Measurements from ENCODE around the gene NUDT8.

DNA sequence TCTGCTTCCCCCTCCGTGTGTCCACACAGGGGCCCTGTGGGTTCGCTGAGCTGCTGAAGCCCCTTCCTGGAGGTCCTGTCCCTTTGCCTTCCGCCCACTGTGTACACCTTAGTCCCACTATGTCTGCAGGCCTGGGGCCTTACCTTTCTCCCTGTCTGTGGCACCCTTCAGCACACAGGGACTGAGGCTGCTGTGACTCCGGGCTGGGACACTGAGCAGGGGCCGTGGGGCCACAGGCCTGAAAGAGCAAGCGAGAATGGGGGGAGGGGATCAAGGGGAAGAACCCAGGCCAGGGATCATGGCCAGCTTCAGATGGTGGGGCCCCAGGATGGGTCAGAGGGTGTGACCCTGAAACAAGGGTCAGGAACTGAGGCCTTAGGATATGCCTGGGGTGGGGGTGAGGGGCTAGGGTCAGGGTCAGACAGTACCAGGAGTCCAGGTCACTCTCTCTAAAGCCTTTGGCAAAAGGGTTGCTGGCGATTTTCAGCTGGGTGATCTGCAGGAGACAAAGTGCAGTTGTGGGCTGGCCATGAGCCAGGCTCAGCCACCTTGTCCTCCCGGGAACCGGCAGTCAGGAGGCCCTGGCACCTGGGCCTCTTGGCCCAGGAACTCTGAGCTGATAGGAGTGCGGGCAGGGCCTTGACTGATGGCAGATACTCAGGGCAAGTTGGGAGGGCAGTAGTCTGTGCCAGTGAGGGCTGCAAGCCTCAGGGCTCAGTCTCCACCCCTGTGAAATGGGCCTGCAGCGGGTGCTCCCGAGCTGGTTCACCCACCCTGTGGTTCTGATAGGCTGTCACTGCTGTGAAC, 2.6 kb upstream of the NUDT8 start:
- TF ChIP-seq CREB1 (IDR thresholded peaks at IDR 0.05; ENCODE audit: low read depth): no peak
- TF ChIP-seq PAX8 (IDR thresholded peaks at IDR 0.05): no peak
- TF ChIP-seq MYC (IDR thresholded peaks at IDR 0.05; ENCODE audit: insufficient read depth, insufficient read length, insufficient replicate concordance, low read length, severe bottlenecking): no peak
- TF ChIP-seq, protein P1, sequence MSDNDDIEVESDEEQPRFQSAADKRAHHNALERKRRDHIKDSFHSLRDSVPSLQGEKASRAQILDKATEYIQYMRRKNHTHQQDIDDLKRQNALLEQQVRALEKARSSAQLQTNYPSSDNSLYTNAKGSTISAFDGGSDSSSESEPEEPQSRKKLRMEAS (IDR thresholded peaks at IDR 0.05; ENCODE audit: low read depth, low read length): no peak
- no peak for TF ChIP-seq POLR2A (IDR thresholded peaks at IDR 0.05; ENCODE audit: low read depth, low read length)
- TF ChIP-seq, protein P2, sequence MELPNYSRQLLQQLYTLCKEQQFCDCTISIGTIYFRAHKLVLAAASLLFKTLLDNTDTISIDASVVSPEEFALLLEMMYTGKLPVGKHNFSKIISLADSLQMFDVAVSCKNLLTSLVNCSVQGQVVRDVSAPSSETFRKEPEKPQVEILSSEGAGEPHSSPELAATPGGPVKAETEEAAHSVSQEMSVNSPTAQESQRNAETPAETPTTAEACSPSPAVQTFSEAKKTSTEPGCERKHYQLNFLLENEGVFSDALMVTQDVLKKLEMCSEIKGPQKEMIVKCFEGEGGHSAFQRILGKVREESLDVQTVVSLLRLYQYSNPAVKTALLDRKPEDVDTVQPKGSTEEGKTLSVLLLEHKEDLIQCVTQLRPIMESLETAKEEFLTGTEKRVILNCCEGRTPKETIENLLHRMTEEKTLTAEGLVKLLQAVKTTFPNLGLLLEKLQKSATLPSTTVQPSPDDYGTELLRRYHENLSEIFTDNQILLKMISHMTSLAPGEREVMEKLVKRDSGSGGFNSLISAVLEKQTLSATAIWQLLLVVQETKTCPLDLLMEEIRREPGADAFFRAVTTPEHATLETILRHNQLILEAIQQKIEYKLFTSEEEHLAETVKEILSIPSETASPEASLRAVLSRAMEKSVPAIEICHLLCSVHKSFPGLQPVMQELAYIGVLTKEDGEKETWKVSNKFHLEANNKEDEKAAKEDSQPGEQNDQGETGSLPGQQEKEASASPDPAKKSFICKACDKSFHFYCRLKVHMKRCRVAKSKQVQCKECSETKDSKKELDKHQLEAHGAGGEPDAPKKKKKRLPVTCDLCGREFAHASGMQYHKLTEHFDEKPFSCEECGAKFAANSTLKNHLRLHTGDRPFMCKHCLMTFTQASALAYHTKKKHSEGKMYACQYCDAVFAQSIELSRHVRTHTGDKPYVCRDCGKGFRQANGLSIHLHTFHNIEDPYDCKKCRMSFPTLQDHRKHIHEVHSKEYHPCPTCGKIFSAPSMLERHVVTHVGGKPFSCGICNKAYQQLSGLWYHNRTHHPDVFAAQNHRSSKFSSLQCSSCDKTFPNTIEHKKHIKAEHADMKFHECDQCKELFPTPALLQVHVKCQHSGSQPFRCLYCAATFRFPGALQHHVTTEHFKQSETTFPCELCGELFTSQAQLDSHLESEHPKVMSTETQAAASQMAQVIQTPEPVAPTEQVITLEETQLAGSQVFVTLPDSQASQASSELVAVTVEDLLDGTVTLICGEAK (IDR thresholded peaks at IDR 0.05; ENCODE audit: borderline replicate concordance): no peak
- TF ChIP-seq SUZ12 (IDR thresholded peaks at IDR 0.05; ENCODE audit: unreplicated experiment): no peak
- TF ChIP-seq ZNF24 (IDR thresholded peaks at IDR 0.05): no peak
- TF ChIP-seq SIX5 (IDR thresholded peaks at IDR 0.05; ENCODE audit: low read depth, low read length, severe bottlenecking): no peak
- TF ChIP-seq, protein P3, sequence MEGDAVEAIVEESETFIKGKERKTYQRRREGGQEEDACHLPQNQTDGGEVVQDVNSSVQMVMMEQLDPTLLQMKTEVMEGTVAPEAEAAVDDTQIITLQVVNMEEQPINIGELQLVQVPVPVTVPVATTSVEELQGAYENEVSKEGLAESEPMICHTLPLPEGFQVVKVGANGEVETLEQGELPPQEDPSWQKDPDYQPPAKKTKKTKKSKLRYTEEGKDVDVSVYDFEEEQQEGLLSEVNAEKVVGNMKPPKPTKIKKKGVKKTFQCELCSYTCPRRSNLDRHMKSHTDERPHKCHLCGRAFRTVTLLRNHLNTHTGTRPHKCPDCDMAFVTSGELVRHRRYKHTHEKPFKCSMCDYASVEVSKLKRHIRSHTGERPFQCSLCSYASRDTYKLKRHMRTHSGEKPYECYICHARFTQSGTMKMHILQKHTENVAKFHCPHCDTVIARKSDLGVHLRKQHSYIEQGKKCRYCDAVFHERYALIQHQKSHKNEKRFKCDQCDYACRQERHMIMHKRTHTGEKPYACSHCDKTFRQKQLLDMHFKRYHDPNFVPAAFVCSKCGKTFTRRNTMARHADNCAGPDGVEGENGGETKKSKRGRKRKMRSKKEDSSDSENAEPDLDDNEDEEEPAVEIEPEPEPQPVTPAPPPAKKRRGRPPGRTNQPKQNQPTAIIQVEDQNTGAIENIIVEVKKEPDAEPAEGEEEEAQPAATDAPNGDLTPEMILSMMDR (IDR thresholded peaks at IDR 0.05 in 2 of 3, conservative IDR thresholded peaks at IDR 0.05 in 1 of 3; ENCODE audit: control insufficient read depth in 2 of 3, extremely low read depth in 1 of 3, insufficient read depth in 1 of 3, low read depth in 3 of 3, low read length in 3 of 3): no peak
